ENCODE measurements around the gene PNMA6A. TPM values are rescaled to one million over a fixed set of nuclear protein-coding genes. Genes with fewer than 3 reads are reported as not detected.

The PNMA6A gene
- total and polyA plus RNA-seq, 10 of the 15 experiments (the other 5 are each of a cell fraction or from before 2014, with no cell fraction given), result 0.03 to 0.23 (median 0.15) TPM; not detected in 7

DNA sequence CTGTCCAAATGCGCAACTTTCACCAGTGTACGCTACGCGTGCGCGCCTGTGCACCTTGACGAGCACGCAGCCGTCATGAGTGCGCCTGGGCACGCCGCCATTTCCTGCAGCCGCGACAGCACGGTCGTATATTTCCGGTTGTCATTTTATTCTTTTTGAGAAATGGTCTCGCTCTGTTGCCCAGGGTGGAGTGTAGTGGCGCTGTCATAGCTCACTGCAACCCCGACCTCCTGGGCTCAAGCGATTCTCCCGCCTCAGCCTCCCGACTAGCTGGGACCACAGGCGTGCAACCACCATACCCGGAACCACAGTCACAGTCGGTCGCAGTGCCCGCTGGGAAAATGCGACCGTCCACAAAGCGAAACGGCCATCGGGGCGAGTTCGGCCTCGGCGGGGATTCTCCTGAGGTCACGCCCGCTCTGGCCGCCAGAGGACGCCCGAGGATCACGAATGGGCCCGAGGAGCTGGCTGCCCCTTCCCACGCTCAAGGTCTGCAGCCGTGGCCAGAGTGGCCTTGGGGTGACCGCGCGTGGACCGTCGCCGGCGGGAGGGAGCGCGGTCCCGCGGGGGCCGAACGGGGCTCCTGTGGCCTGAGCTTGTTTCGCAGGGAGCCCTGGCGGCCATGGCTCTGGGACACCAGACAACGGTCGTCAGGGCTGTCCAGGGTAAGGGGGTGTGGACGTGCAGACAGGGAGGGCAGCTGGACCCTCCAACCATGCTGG is 39.7 kb upstream of the PNMA6A start (continued):
- TF ChIP-seq, protein P1, sequence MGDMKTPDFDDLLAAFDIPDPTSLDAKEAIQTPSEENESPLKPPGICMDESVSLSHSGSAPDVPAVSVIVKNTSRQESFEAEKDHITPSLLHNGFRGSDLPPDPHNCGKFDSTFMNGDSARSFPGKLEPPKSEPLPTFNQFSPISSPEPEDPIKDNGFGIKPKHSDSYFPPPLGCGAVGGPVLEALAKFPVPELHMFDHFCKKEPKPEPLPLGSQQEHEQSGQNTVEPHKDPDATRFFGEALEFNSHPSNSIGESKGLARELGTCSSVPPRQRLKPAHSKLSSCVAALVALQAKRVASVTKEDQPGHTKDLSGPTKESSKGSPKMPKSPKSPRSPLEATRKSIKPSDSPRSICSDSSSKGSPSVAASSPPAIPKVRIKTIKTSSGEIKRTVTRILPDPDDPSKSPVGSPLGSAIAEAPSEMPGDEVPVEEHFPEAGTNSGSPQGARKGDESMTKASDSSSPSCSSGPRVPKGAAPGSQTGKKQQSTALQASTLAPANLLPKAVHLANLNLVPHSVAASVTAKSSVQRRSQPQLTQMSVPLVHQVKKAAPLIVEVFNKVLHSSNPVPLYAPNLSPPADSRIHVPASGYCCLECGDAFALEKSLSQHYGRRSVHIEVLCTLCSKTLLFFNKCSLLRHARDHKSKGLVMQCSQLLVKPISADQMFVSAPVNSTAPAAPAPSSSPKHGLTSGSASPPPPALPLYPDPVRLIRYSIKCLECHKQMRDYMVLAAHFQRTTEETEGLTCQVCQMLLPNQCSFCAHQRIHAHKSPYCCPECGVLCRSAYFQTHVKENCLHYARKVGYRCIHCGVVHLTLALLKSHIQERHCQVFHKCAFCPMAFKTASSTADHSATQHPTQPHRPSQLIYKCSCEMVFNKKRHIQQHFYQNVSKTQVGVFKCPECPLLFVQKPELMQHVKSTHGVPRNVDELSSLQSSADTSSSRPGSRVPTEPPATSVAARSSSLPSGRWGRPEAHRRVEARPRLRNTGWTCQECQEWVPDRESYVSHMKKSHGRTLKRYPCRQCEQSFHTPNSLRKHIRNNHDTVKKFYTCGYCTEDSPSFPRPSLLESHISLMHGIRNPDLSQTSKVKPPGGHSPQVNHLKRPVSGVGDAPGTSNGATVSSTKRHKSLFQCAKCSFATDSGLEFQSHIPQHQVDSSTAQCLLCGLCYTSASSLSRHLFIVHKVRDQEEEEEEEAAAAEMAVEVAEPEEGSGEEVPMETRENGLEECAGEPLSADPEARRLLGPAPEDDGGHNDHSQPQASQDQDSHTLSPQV (IDR thresholded peaks at IDR 0.05), result no peak
- TF ChIP-seq YY1 (IDR thresholded peaks at IDR 0.05; ENCODE audit: low read depth, low read length) (peak; percentile 68), MTA3 (IDR thresholded peaks at IDR 0.05; ENCODE audit: borderline replicate concordance, low read length) (no peak), SP1 (IDR thresholded peaks at IDR 0.05; ENCODE audit: low read depth, low read length) (no peak), KAT2A (conservative IDR thresholded peaks at IDR 0.05; ENCODE audit: control insufficient read depth, low read depth, low read length) (no peak), PML (IDR thresholded peaks at IDR 0.05; ENCODE audit: low read length) (no peak), ZNF24 (IDR thresholded peaks at IDR 0.05) (no peak), LARP7 (IDR thresholded peaks at IDR 0.05) (no peak), MEF2B (IDR thresholded peaks at IDR 0.05; ENCODE audit: partially characterized antibody, poor library complexity, severe bottlenecking) (no peak), SMAD1 (IDR thresholded peaks at IDR 0.05; ENCODE audit: low read depth, partially characterized antibody) (no peak), FOS (IDR thresholded peaks at IDR 0.05; ENCODE audit: borderline replicate concordance, extremely low read depth, insufficient read length) (no peak), RUNX3 (IDR thresholded peaks at IDR 0.05; ENCODE audit: low read length) (no peak; the same call in 1 of the 2 replicates), NR2C2 (IDR thresholded peaks at IDR 0.05; ENCODE audit: borderline replicate concordance, control insufficient read depth, insufficient read length, low read depth) (no peak), NFYA (IDR thresholded peaks at IDR 0.05; ENCODE audit: borderline replicate concordance, low read depth, low read length) (no peak), STAT3 (IDR thresholded peaks at IDR 0.05; ENCODE audit: low read depth, low read length) (no peak)
- TF ChIP-seq, protein P2, sequence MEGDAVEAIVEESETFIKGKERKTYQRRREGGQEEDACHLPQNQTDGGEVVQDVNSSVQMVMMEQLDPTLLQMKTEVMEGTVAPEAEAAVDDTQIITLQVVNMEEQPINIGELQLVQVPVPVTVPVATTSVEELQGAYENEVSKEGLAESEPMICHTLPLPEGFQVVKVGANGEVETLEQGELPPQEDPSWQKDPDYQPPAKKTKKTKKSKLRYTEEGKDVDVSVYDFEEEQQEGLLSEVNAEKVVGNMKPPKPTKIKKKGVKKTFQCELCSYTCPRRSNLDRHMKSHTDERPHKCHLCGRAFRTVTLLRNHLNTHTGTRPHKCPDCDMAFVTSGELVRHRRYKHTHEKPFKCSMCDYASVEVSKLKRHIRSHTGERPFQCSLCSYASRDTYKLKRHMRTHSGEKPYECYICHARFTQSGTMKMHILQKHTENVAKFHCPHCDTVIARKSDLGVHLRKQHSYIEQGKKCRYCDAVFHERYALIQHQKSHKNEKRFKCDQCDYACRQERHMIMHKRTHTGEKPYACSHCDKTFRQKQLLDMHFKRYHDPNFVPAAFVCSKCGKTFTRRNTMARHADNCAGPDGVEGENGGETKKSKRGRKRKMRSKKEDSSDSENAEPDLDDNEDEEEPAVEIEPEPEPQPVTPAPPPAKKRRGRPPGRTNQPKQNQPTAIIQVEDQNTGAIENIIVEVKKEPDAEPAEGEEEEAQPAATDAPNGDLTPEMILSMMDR (IDR thresholded peaks at IDR 0.05 in 2 of 3, conservative IDR thresholded peaks at IDR 0.05 in 1 of 3; ENCODE audit: control insufficient read depth in 2 of 3, extremely low read depth in 1 of 3, insufficient read depth in 1 of 3, low read depth in 3 of 3, low read length in 3 of 3), result peak; percentile 59 to 66 (median 63); a peak in 5 of 6 replicates
- TF ChIP-seq, protein P3, sequence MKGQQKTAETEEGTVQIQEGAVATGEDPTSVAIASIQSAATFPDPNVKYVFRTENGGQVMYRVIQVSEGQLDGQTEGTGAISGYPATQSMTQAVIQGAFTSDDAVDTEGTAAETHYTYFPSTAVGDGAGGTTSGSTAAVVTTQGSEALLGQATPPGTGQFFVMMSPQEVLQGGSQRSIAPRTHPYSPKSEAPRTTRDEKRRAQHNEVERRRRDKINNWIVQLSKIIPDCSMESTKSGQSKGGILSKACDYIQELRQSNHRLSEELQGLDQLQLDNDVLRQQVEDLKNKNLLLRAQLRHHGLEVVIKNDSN (IDR thresholded peaks at IDR 0.05; ENCODE audit: borderline replicate concordance, extremely low read length, insufficient read depth, low read depth, low read length), result no peak
- TF ChIP-seq, protein P4, sequence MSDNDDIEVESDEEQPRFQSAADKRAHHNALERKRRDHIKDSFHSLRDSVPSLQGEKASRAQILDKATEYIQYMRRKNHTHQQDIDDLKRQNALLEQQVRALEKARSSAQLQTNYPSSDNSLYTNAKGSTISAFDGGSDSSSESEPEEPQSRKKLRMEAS (IDR thresholded peaks at IDR 0.05; ENCODE audit: low read depth, low read length), result no peak

Measured in GM12878 (cell line).